K562 (cell line): Measurements from ENCODE around the gene MAP3K12. TPM values are rescaled to one million over a fixed set of nuclear protein-coding genes. Genes with fewer than 3 reads are reported as not detected.

ENCODE experiments used
- ETV1 ChIP-seq: fragments of 450-650 bp; conservative IDR thresholded peaks from 2 replicates; pipeline ENCODE4 v1.6.1; 2016; ENCODE audit warnings: missing genetic modification characterization, control low read depth, low read depth, missing compliant biosample characterization
- GABPB1 ChIP-seq: sonication (generic); formaldehyde crosslinking; IDR thresholded peaks from 2 replicates; pipeline ENCODE4 v1.8.0; 2022; ENCODE audit warnings: mild to moderate bottlenecking, missing genetic modification reagents
- HDAC3 ChIP-seq: fragments of 450-650 bp; IDR thresholded peaks from 2 replicates; pipeline ENCODE4 v1.6.1; 2018; ENCODE audit warnings: borderline replicate concordance, mild to moderate bottlenecking, moderate library complexity; ENCODE audit not compliant: partially characterized antibody
- RAD21 ChIP-seq, 2 experiments: fragments of 250-450 bp in 1 of 2; fragments of 450-650 bp in 1 of 2; sonication (Bioruptor Pico) in 1 of 2; formaldehyde crosslinking in 1 of 2; IDR thresholded peaks in 1 of 2; conservative IDR thresholded peaks in 1 of 2; 2 replicates each; pipeline versions ENCODE4 v1.4.0 to v1.8.0; 2020 to 2022; ENCODE audit warnings: mild to moderate bottlenecking in 2 of 2, moderate library complexity in 1 of 2
- SMAD3 ChIP-seq: fragments of 450-650 bp; formaldehyde crosslinking; conservative IDR thresholded peaks from 2 replicates; pipeline ENCODE4 v1.4.0; 2020; ENCODE audit warnings: mild to moderate bottlenecking
- TOE1 ChIP-seq, 2 experiments: fragments of 450-650 bp in 1 of 2; sonication (generic) in 1 of 2; formaldehyde crosslinking in 1 of 2; IDR thresholded peaks; 2 replicates each; pipeline versions ENCODE4 v1.7.1 to v1.8.0; 2016 to 2022; ENCODE audit warnings: borderline replicate concordance in 2 of 2, mild to moderate bottlenecking in 2 of 2, antibody characterized with exemption in 1 of 2, inconsistent platforms in 1 of 2, low read depth in 1 of 2, missing genetic modification reagents in 1 of 2, moderate library complexity in 1 of 2
- ZNF699 ChIP-seq: fragments of 250-450 bp; sonication (Bioruptor Pico); IDR thresholded peaks from 2 replicates; pipeline ENCODE4 v1.8.0; 2021; ENCODE audit warnings: mild to moderate bottlenecking, moderate library complexity; ENCODE audit not compliant: insufficient replicate concordance
- polyA plus RNA-seq, 8 experiments: library from polyadenylated mRNA; depleted of rRNA in 4 of 8; stranded (reverse) in 5 of 8; unstranded in 3 of 8; fragments of >200 nt; fragmentation: Nextera tagmentation in 2 of 8; fragmentation: Illumina TruSeq in 1 of 8; extraction: Ambion mirVana in 2 of 8; extraction: Trizol in 1 of 8; gene quantifications; 2 replicates each; pipeline versions ENCODE4 v1.2.1 to v1.2.3, GENCODE V29; 2011 to 2014; ENCODE audit warnings: inconsistent platforms in 1 of 8, missing spikeins in 1 of 8
- total RNA-seq, 7 experiments: library from RNA; depleted of rRNA in 6 of 7; stranded (reverse); fragments of >200 nt in 6 of 7; fragmentation: Illumina TruSeq in 2 of 7; extraction: Trizol in 2 of 7; gene quantifications; 2 replicates each; pipeline versions ENCODE4 v1.2.1 to v1.2.3, GENCODE V29; 2011 to 2021; ENCODE audit warnings: low replicate concordance in 1 of 7
- TF ChIP-seq, protein P1 (sequence below): sonication (generic); formaldehyde crosslinking; IDR thresholded peaks from 2 replicates; pipeline ENCODE4 v1.8.0; 2022; ENCODE audit warnings: missing genetic modification reagents, mild to moderate bottlenecking, borderline replicate concordance
- TF ChIP-seq, protein P2 (sequence below): fragments of 450-650 bp; IDR thresholded peaks from 2 replicates; pipeline ENCODE4 v1.6.1; 2016; ENCODE audit warnings: mild to moderate bottlenecking

Gene MAP3K12
- total and polyA plus RNA-seq, 9 of the 15 experiments (the other 6 are each of a cell fraction or from before 2014, with no cell fraction given): 0.10 to 2.4 (median 1.6) TPM

DNA sequence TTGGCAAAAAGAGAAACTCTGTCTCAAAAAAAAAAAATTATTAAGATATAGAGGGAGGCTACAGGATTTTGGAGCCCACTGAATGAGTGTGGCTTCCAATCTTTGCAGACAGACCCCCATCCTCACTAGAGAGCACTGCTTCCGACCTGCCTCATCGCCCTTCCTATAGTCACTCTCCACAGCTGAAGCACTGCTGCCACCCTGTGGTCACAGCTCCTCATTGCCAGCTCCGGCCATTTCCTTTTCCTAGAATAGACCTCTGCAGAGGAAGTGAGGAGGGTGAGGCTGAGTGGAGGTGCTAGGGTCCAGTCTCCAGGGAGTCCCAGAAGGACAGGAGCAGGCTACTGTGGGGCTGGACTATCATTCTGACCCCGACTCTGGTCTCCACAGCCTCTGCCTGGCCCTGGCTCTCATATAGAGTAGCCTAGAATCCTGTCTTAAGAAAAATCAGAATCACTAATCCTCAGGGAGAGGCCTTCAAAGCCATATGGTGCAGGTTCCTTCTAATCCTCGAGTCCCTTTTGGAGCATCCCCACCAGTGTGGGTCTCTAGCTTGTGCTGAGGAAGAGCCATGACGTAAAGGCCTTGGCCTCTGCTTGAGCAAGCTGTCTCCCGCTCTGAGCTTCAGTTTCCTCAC is 9.4 kb upstream of the MAP3K12 start (continued):
- TF ChIP-seq TOE1 (IDR thresholded peaks at IDR 0.05; ENCODE audit: borderline replicate concordance) (no peak), TOE1 (CRISPR knock-in tag; IDR thresholded peaks at IDR 0.05; ENCODE audit: borderline replicate concordance, low read depth) (no peak), GABPB1 (0 out of 2 replicates have a peak, but pooled peaks have one; percentile 50), HDAC3 (no peak), ZNF699 (CRISPR knock-in tag) (no peak), SMAD3 (CRISPR knock-in tag) (no peak), ETV1 (tag) (0 out of 2 replicates have a peak, but pooled peaks have one; percentile 28), RAD21 (CRISPR knock-in tag; conservative IDR thresholded peaks at IDR 0.05 in 1 of 2, IDR thresholded peaks at IDR 0.05 in 1 of 2) (peak; percentile 94 to 96)
- TF ChIP-seq, protein P1, sequence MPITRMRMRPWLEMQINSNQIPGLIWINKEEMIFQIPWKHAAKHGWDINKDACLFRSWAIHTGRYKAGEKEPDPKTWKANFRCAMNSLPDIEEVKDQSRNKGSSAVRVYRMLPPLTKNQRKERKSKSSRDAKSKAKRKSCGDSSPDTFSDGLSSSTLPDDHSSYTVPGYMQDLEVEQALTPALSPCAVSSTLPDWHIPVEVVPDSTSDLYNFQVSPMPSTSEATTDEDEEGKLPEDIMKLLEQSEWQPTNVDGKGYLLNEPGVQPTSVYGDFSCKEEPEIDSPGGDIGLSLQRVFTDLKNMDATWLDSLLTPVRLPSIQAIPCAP (CRISPR knock-in tag): no peak
- TF ChIP-seq, protein P2, sequence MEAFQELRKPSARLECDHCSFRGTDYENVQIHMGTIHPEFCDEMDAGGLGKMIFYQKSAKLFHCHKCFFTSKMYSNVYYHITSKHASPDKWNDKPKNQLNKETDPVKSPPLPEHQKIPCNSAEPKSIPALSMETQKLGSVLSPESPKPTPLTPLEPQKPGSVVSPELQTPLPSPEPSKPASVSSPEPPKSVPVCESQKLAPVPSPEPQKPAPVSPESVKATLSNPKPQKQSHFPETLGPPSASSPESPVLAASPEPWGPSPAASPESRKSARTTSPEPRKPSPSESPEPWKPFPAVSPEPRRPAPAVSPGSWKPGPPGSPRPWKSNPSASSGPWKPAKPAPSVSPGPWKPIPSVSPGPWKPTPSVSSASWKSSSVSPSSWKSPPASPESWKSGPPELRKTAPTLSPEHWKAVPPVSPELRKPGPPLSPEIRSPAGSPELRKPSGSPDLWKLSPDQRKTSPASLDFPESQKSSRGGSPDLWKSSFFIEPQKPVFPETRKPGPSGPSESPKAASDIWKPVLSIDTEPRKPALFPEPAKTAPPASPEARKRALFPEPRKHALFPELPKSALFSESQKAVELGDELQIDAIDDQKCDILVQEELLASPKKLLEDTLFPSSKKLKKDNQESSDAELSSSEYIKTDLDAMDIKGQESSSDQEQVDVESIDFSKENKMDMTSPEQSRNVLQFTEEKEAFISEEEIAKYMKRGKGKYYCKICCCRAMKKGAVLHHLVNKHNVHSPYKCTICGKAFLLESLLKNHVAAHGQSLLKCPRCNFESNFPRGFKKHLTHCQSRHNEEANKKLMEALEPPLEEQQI: no peak
